K562 (cell line): ENCODE measurements around the gene PLEKHA6. TPM values are rescaled to one million over a fixed set of nuclear protein-coding genes. Genes with fewer than 3 reads are reported as not detected.

ENCODE experiments used
- CUX1 ChIP-seq: fragments of 200-800 bp; sonication (Bioruptor generic); IDR thresholded peaks from 2 replicates; pipeline ENCODE4 v1.6.1; 2016; ENCODE audit warnings: missing genetic modification characterization, missing compliant biosample characterization
- ILK ChIP-seq: fragments of 450-650 bp; IDR thresholded peaks from 2 replicates; pipeline ENCODE4 v1.6.1; 2016; ENCODE audit warnings: missing genetic modification characterization, low read depth, mild to moderate bottlenecking, missing compliant biosample characterization, moderate library complexity, borderline replicate concordance
- JUNB ChIP-seq: fragments of 450-650 bp; formaldehyde crosslinking; conservative IDR thresholded peaks from 2 replicates; pipeline ENCODE4 v1.4.0; 2020; ENCODE audit warnings: mild to moderate bottlenecking
- NR1H2 ChIP-seq: sonication (generic); formaldehyde crosslinking; IDR thresholded peaks from 2 replicates; pipeline ENCODE4 v1.4.0; 2020; ENCODE audit warnings: mild to moderate bottlenecking, missing genetic modification reagents
- PRDM10 ChIP-seq: fragments of 450-650 bp; IDR thresholded peaks from 2 replicates; pipeline ENCODE4 v1.6.1; 2018; ENCODE audit not compliant: partially characterized antibody
- RBM14 ChIP-seq: fragments of 200-400 bp; formaldehyde crosslinking; IDR thresholded peaks from 2 replicates; pipeline ENCODE4 v1.6.1; 2018; ENCODE audit warnings: low read depth, mild to moderate bottlenecking, low read length, moderate library complexity, borderline replicate concordance; ENCODE audit not compliant: insufficient read depth
- RBM17 ChIP-seq: fragments of 200-400 bp; formaldehyde crosslinking; IDR thresholded peaks from 2 replicates; pipeline ENCODE4 v1.6.1; 2017; ENCODE audit warnings: low read depth, mild to moderate bottlenecking, low read length, borderline replicate concordance
- TEAD4 ChIP-seq, 2 experiments: sonication (generic) in 1 of 2; formaldehyde crosslinking in 1 of 2; IDR thresholded peaks; 2 replicates each; pipeline versions ENCODE4 v1.6.1 to v1.8.0; 2012 to 2022; ENCODE audit warnings: borderline replicate concordance in 1 of 2, inconsistent platforms in 1 of 2, low read length in 1 of 2, mild to moderate bottlenecking in 1 of 2, missing genetic modification reagents in 1 of 2
- USF2 ChIP-seq: sonication (generic); formaldehyde crosslinking; IDR thresholded peaks from 2 replicates; pipeline ENCODE4 v1.5.0; 2020; ENCODE audit warnings: missing genetic modification reagents
- ZC3H4 ChIP-seq: sonication (generic); formaldehyde crosslinking; IDR thresholded peaks from 2 replicates; pipeline ENCODE4 v1.9.0; 2021; ENCODE audit warnings: missing genetic modification reagents, borderline replicate concordance
- ZFP1 ChIP-seq: fragments of 450-650 bp; formaldehyde crosslinking; IDR thresholded peaks from 2 replicates; pipeline ENCODE4 v1.4.0; 2020; ENCODE audit warnings: mild to moderate bottlenecking, mixed read lengths
- ZNF184 ChIP-seq: sonication (generic); formaldehyde crosslinking; IDR thresholded peaks from 2 replicates; pipeline ENCODE4 v1.5.0; 2020; ENCODE audit warnings: missing genetic modification reagents
- ZNF277 ChIP-seq: fragments of 250-450 bp; sonication (Bioruptor Pico); IDR thresholded peaks from 2 replicates; pipeline ENCODE4 v1.8.0; 2022; ENCODE audit warnings: inconsistent platforms, mild to moderate bottlenecking, moderate library complexity, borderline replicate concordance
- ZNF507 ChIP-seq: conservative IDR thresholded peaks from 2 replicates; pipeline ENCODE4 v1.6.1; 2017; ENCODE audit warnings: missing genetic modification characterization, missing compliant biosample characterization
- ZNF699 ChIP-seq: fragments of 250-450 bp; sonication (Bioruptor Pico); IDR thresholded peaks from 2 replicates; pipeline ENCODE4 v1.8.0; 2021; ENCODE audit warnings: mild to moderate bottlenecking, moderate library complexity; ENCODE audit not compliant: insufficient replicate concordance
- ZNF76 ChIP-seq: fragments of 250-450 bp; sonication (Bioruptor Pico); IDR thresholded peaks from 2 replicates; pipeline ENCODE4 v1.4.0; 2020; ENCODE audit warnings: mild to moderate bottlenecking, moderate library complexity, borderline replicate concordance
- polyA plus RNA-seq, 8 experiments: library from polyadenylated mRNA; depleted of rRNA in 4 of 8; stranded (reverse) in 5 of 8; unstranded in 3 of 8; fragments of >200 nt; fragmentation: Nextera tagmentation in 2 of 8; fragmentation: Illumina TruSeq in 1 of 8; extraction: Ambion mirVana in 2 of 8; extraction: Trizol in 1 of 8; gene quantifications; 2 replicates each; pipeline versions ENCODE4 v1.2.1 to v1.2.3, GENCODE V29; 2011 to 2014; ENCODE audit warnings: inconsistent platforms in 1 of 8, missing spikeins in 1 of 8
- total RNA-seq, 7 experiments: library from RNA; depleted of rRNA in 6 of 7; stranded (reverse); fragments of >200 nt in 6 of 7; fragmentation: Illumina TruSeq in 2 of 7; extraction: Trizol in 2 of 7; gene quantifications; 2 replicates each; pipeline versions ENCODE4 v1.2.1 to v1.2.3, GENCODE V29; 2011 to 2021; ENCODE audit warnings: low replicate concordance in 1 of 7

PLEKHA6 gene
- total and polyA plus RNA-seq, 9 of the 15 experiments (the other 6 are each of a cell fraction or from before 2014, with no cell fraction given): under 0.01 to 0.33 (median 0.01) TPM; not detected in 4

GRCh38 chr1:204320382-204320804, 39.3 kb downstream of the PLEKHA6 start (continued):
- TF ChIP-seq PRDM10 (no peak), RBM17 (no peak), ZNF277 (CRISPR knock-in tag) (no peak), ZFP1 (CRISPR knock-in tag) (peak; percentile 43; the same call in 1 of the 2 replicates), CUX1 (CRISPR knock-in tag) (no peak), ILK (tag) (no peak), ZNF184 (CRISPR knock-in tag) (no peak), RBM14 (no peak), ZNF699 (CRISPR knock-in tag) (no peak), NR1H2 (no peak), JUNB (no peak), USF2 (CRISPR knock-in tag) (peak; percentile 35; the same call in 1 of the 2 replicates), ZNF507 (tag) (no peak), ZNF76 (no peak), TEAD4 (IDR thresholded peaks at IDR 0.05; ENCODE audit: low read length) (peak; percentile 30; the same call in 1 of the 2 replicates), TEAD4 (CRISPR knock-in tag; IDR thresholded peaks at IDR 0.05; ENCODE audit: borderline replicate concordance) (no peak), ZC3H4 (CRISPR knock-in tag) (no peak)
